Measurements from ENCODE around the gene ALCAM.

The ALCAM gene

DNA sequence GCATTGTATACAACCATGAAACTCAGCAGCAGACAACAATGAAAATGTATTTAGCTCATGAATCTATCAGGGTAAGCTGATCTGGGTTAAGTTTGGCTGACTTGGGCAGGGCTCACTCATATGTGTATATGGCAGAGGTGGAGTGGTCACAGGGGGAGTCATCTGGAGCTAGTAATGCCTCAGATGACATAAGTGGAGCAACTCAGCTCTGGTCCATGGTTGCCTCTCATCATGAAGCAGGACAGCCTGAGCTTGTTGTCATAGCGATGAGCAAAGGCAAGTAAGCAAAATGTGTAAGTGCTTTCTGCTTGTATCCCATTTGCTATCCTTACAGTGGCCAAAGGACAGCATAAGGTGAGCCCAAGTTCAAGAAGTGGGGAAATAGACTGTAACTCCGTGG is 64.5 kb downstream of the ALCAM start:
- no peaks in the 10 kb centered on the region for H3K27me3 ChIP-seq (ENCODE audit: insufficient read depth, poor library complexity, severe bottlenecking)
- TF ChIP-seq, protein P1, sequence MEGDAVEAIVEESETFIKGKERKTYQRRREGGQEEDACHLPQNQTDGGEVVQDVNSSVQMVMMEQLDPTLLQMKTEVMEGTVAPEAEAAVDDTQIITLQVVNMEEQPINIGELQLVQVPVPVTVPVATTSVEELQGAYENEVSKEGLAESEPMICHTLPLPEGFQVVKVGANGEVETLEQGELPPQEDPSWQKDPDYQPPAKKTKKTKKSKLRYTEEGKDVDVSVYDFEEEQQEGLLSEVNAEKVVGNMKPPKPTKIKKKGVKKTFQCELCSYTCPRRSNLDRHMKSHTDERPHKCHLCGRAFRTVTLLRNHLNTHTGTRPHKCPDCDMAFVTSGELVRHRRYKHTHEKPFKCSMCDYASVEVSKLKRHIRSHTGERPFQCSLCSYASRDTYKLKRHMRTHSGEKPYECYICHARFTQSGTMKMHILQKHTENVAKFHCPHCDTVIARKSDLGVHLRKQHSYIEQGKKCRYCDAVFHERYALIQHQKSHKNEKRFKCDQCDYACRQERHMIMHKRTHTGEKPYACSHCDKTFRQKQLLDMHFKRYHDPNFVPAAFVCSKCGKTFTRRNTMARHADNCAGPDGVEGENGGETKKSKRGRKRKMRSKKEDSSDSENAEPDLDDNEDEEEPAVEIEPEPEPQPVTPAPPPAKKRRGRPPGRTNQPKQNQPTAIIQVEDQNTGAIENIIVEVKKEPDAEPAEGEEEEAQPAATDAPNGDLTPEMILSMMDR (IDR thresholded peaks at IDR 0.05; ENCODE audit: insufficient read depth, low read length), result no peak
- TF ChIP-seq SPI1 (IDR thresholded peaks at IDR 0.05; ENCODE audit: borderline replicate concordance, low read depth) (no peak), GABPA (IDR thresholded peaks at IDR 0.05; ENCODE audit: low read depth) (no peak), POLR2AphosphoS5 (IDR thresholded peaks at IDR 0.05; ENCODE audit: low read depth) (no peak)
- TF ChIP-seq, protein P2, sequence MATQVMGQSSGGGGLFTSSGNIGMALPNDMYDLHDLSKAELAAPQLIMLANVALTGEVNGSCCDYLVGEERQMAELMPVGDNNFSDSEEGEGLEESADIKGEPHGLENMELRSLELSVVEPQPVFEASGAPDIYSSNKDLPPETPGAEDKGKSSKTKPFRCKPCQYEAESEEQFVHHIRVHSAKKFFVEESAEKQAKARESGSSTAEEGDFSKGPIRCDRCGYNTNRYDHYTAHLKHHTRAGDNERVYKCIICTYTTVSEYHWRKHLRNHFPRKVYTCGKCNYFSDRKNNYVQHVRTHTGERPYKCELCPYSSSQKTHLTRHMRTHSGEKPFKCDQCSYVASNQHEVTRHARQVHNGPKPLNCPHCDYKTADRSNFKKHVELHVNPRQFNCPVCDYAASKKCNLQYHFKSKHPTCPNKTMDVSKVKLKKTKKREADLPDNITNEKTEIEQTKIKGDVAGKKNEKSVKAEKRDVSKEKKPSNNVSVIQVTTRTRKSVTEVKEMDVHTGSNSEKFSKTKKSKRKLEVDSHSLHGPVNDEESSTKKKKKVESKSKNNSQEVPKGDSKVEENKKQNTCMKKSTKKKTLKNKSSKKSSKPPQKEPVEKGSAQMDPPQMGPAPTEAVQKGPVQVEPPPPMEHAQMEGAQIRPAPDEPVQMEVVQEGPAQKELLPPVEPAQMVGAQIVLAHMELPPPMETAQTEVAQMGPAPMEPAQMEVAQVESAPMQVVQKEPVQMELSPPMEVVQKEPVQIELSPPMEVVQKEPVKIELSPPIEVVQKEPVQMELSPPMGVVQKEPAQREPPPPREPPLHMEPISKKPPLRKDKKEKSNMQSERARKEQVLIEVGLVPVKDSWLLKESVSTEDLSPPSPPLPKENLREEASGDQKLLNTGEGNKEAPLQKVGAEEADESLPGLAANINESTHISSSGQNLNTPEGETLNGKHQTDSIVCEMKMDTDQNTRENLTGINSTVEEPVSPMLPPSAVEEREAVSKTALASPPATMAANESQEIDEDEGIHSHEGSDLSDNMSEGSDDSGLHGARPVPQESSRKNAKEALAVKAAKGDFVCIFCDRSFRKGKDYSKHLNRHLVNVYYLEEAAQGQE (IDR thresholded peaks at IDR 0.05; ENCODE audit: insufficient replicate concordance, low read depth), result no peak
- no peak overlapping the region for H3K27ac ChIP-seq (replicated peaks)
- no peak overlapping the region for H3K4me3 ChIP-seq (replicated peaks; ENCODE audit: insufficient read depth, low read length)
- DNase-seq (ENCODE audit: low read depth in 1 of 2, low spot score in 1 of 2), result no peak

DNA sequence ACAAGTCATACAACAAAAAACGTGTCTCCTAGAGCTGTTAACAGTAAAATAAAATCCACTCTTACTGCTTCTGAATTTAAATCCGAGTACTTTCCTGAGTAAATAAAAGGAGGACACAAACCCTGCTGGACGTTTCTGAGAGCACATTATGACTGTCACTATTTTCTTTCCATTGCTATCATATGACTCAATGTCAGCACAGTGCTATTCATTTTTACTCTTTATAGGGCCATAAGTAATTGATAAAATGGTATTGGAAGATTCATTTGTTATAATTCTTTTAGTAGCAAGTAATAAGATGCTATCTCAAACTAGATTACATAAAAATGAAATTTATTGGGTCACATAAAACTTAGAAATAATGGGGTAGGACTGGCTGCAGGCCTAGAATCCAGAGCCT is 68.6 kb downstream of the ALCAM start:
- no peak for TF ChIP-seq SPI1 (IDR thresholded peaks at IDR 0.05; ENCODE audit: borderline replicate concordance, low read depth)
- TF ChIP-seq POLR2AphosphoS5 (IDR thresholded peaks at IDR 0.05; ENCODE audit: low read depth), result no peak
- TF ChIP-seq, protein P2 (IDR thresholded peaks at IDR 0.05; ENCODE audit: insufficient replicate concordance, low read depth), result no peak
- TF ChIP-seq, protein P1 (IDR thresholded peaks at IDR 0.05; ENCODE audit: insufficient read depth, low read length), result no peak
- TF ChIP-seq GABPA (IDR thresholded peaks at IDR 0.05; ENCODE audit: low read depth), result no peak
- no peak overlapping the region for H3K4me3 ChIP-seq (replicated peaks; ENCODE audit: insufficient read depth, low read length)
- no peaks in the 10 kb centered on the region for H3K27me3 ChIP-seq (ENCODE audit: insufficient read depth, poor library complexity, severe bottlenecking)
- DNase-seq (ENCODE audit: low read depth in 1 of 2, low spot score in 1 of 2), result no peak
- H3K27ac ChIP-seq (replicated peaks), result no peak overlapping the region

DNA sequence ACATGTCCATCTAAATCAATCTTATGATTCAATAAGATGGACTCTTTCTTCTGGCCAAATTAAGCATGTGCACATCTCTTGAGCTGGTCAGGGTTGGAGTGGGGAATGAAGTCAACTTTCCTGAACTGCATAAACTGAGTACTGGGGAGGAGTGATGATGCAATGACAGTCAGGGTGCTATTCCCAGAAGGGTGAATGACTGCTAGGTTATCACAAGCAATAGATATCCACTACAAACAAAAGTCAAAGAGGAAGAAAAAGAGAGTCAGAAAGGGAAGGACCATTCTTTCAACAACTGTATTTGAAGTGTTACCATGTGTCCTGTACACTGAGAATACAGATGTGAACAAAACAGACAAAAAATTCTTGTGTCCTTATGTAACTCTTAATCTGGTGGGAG is 70.0 kb downstream of the ALCAM start:
- TF ChIP-seq POLR2AphosphoS5 (IDR thresholded peaks at IDR 0.05; ENCODE audit: low read depth), result no peak
- DNase-seq (ENCODE audit: low read depth in 1 of 2, low spot score in 1 of 2), result no peak
- Histone ChIP-seq H3K4me3 (replicated peaks; ENCODE audit: insufficient read depth, low read length) (no peak overlapping the region), H3K27me3 (ENCODE audit: insufficient read depth, poor library complexity, severe bottlenecking) (no peaks in the 10 kb centered on the region), H3K27ac (replicated peaks) (no peak overlapping the region)

DNA sequence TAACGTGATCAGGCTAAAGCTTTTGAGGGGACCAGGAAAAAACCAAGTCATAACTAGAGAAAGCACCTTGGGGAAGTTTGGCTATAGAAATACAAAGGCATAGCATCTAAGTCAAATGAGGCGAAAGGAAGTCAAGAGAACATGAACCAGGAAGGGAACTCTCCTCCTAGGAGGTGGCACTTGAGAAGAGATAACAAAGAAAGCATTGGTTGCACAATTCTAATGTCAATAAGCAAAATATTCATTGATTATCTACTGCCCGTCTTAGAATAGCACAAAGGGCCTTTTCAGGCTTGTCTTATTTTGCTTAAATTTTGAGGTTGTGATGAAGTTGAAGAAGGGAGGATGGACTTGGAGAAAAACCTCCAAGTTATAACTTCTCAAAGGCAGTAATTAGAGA is 73.4 kb downstream of the ALCAM start:
- H3K4me3 ChIP-seq (replicated peaks; ENCODE audit: insufficient read depth, low read length), result no peak overlapping the region
- DNase-seq (ENCODE audit: low read depth in 1 of 2, low spot score in 1 of 2), result no peak
- no peak overlapping the region for H3K27ac ChIP-seq (replicated peaks)
- no peaks in the 10 kb centered on the region for H3K27me3 ChIP-seq (ENCODE audit: insufficient read depth, poor library complexity, severe bottlenecking)
- TF ChIP-seq, protein P2 (IDR thresholded peaks at IDR 0.05; ENCODE audit: insufficient replicate concordance, low read depth), result no peak
- TF ChIP-seq GABPA (IDR thresholded peaks at IDR 0.05; ENCODE audit: low read depth) (no peak), POLR2AphosphoS5 (IDR thresholded peaks at IDR 0.05; ENCODE audit: low read depth) (no peak), SPI1 (IDR thresholded peaks at IDR 0.05; ENCODE audit: borderline replicate concordance, low read depth) (no peak)
- TF ChIP-seq, protein P1 (IDR thresholded peaks at IDR 0.05; ENCODE audit: insufficient read depth, low read length), result no peak
